B cell (primary cell): ENCODE results near the gene SNTB2. TPM values are rescaled to one million over a fixed set of nuclear protein-coding genes. Genes with fewer than 3 reads are reported as not detected.

Experiments
- ATAC-seq: fragments of 200-7000 bp; cut with Tn5 transposase; one replicate; pipeline ENCODE4 v1.10.0; 2021; ENCODE audit warnings: low read depth, mild to moderate bottlenecking, moderate number of reproducible peaks, moderate library complexity
- CTCF ChIA-PET: fragments of 350-600 bp; sonication (Branson Sonifier 250); formaldehyde crosslinking; loops from one replicate; lab custom pipeline; 2021; ENCODE audit warnings: antibody characterized with exemption, inconsistent platforms; lab: Charles Lee
- POLR2A ChIA-PET: fragments of 350-600 bp; sonication (Branson Sonifier 250); formaldehyde crosslinking; loops from one replicate; lab custom pipeline; 2021; ENCODE audit warnings: antibody characterized with exemption; lab: Charles Lee
- DNase-seq: peaks from one replicate; pipeline ENCODE4 v3.0.0; 2013
- H2AFZ ChIP-seq: 2 replicates; pipeline ENCODE4 v1.6.1; 2012; ENCODE audit warnings: mild to moderate bottlenecking, low read depth, low read length; ENCODE audit not compliant: insufficient read depth, poor library complexity, severe bottlenecking
- H3K27ac ChIP-seq, 2 donors: 1 replicate in 1 of 2; 2 replicates in 1 of 2; pipeline ENCODE4 v1.5.1; 2012 to 2013; ENCODE audit warnings: low read length in 2 of 2, mild to moderate bottlenecking in 2 of 2, moderate library complexity in 1 of 2
- H3K27me3 ChIP-seq, 4 experiments: fragments of 200-600 bp in 1 of 4; sonication (generic) in 1 of 4; replicated peaks in 1 of 4; 1 replicate in 2 of 4; 2 replicates in 2 of 4; pipeline versions ENCODE4 v1.6.1 to v1.7.0; 2013 to 2016; ENCODE audit warnings: low read length in 3 of 4, mild to moderate bottlenecking in 2 of 4, mixed read lengths in 1 of 4, moderate library complexity in 1 of 4; ENCODE audit not compliant: insufficient read depth in 4 of 4, control insufficient read depth in 3 of 4; ENCODE audit errors: control extremely low read depth in 1 of 4
- H3K36me3 ChIP-seq, 2 experiments: replicated peaks in 1 of 2; 1 replicate in 1 of 2; 2 replicates in 1 of 2; pipeline versions ENCODE4 v1.6.1 to v1.7.1; 2013; ENCODE audit warnings: low read length in 1 of 2; ENCODE audit not compliant: insufficient read depth in 2 of 2, control insufficient read depth in 1 of 2; ENCODE audit errors: control extremely low read depth in 1 of 2, extremely low read depth in 1 of 2
- H3K4me1 ChIP-seq, 2 donors: fragments of 200-600 bp in 1 of 2; sonication (generic) in 1 of 2; 1 replicate in 1 of 2; 2 replicates in 1 of 2; pipeline versions ENCODE4 v1.5.1 to v1.6.1; 2013 to 2017; ENCODE audit warnings: low read length in 2 of 2; ENCODE audit not compliant: control insufficient read depth in 2 of 2, insufficient read depth in 2 of 2
- H3K4me2 ChIP-seq: replicated peaks from 2 replicates; pipeline ENCODE3; 2012; ENCODE audit warnings: mild to moderate bottlenecking, low read depth, low read length; ENCODE audit not compliant: poor library complexity, severe bottlenecking
- H3K4me3 ChIP-seq, 5 experiments: fragments of 200-600 bp in 1 of 5; sonication (generic) in 1 of 5; 1 replicate in 3 of 5; 2 replicates in 2 of 5; pipeline versions ENCODE4 v1.5.1 to v1.7.0; 2011 to 2016; ENCODE audit warnings: low read length in 4 of 5, mild to moderate bottlenecking in 4 of 5, low read depth in 2 of 5, control low read depth in 1 of 5, moderate library complexity in 1 of 5; ENCODE audit not compliant: insufficient read depth in 1 of 5; ENCODE audit errors: control extremely low read depth in 1 of 5, extremely low read depth in 1 of 5
- H3K79me2 ChIP-seq: fragments of 200-600 bp; sonication (generic); one replicate; pipeline ENCODE4 v1.6.0; 2016; ENCODE audit warnings: low read length; ENCODE audit not compliant: control insufficient read depth, insufficient read depth
- H3K9ac ChIP-seq: fragments of 200-600 bp; sonication (generic); 2 replicates; pipeline ENCODE4 v1.6.1; 2017; ENCODE audit warnings: mild to moderate bottlenecking, low read length, moderate library complexity
- H3K9me3 ChIP-seq, 3 donors: one replicate each; pipeline versions ENCODE4 v1.6.1 to v1.7.1; 2013; ENCODE audit warnings: low read length in 2 of 3; ENCODE audit not compliant: control insufficient read depth in 2 of 3, insufficient read depth in 1 of 3; ENCODE audit errors: control extremely low read depth in 1 of 3
- H4K20me1 ChIP-seq: 2 replicates; pipeline ENCODE4 v1.6.0; 2012; ENCODE audit warnings: mild to moderate bottlenecking, low read length; ENCODE audit not compliant: insufficient read depth, control insufficient read depth, poor library complexity, severe bottlenecking
- H3K27ac Mint-ChIP-seq: one replicate; pipeline ENCODE4 v1.8.0; 2021; ENCODE audit warnings: mixed read lengths
- H3K27me3 Mint-ChIP-seq: one replicate; pipeline ENCODE4 v1.8.0; 2021; ENCODE audit warnings: mixed read lengths
- H3K4me1 Mint-ChIP-seq: one replicate; pipeline ENCODE4 v1.8.0; 2021; ENCODE audit warnings: mixed read lengths
- H3K4me3 Mint-ChIP-seq: one replicate; pipeline ENCODE4 v1.8.0; 2021; ENCODE audit warnings: mixed read lengths
- H3K9me3 Mint-ChIP-seq: one replicate; pipeline ENCODE4 v1.8.0; 2022; ENCODE audit warnings: mixed read lengths; ENCODE audit not compliant: insufficient read depth
- CTCF ChIP-seq: fragments of 200-600 bp; IDR thresholded peaks from one replicate; pipeline ENCODE4 v1.8.0; 2022; ENCODE audit warnings: antibody characterized with exemption, mild to moderate bottlenecking
- EZH2 ChIP-seq: IDR thresholded peaks from 2 replicates; pipeline ENCODE4 v1.6.1; 2012; ENCODE audit warnings: borderline replicate concordance, low read depth, mild to moderate bottlenecking, moderate library complexity, low read length; ENCODE audit not compliant: insufficient read depth, poor library complexity, severe bottlenecking
- WGBS: methylation state at CpG from one replicate; pipeline ENCODE4 v1.1.5; 2013; ENCODE audit warnings: missing lambda C conversion rate; ENCODE audit not compliant: insufficient coverage; 5-methylcytosine and 5-hydroxymethylcytosine counted together
- intact Hi-C: fragments of 100-400 bp; cut with micrococcal nuclease; formaldehyde crosslinking; loops from one replicate; pipeline ENCODE4 v1.10.0; 2022
- polyA plus RNA-seq: library from polyadenylated mRNA; depleted of rRNA; stranded (reverse); fragments of >200 nt; gene quantifications from 2 replicates; pipeline ENCODE4 v1.2.3, GENCODE V29; 2012
- total RNA-seq, 2 donors: library from RNA; stranded (reverse); fragments of 120-200 nt in 1 of 2; gene quantifications; 1 replicate in 1 of 2; 2 replicates in 1 of 2; pipeline versions ENCODE4 v1.2.3 to v1.2.4, GENCODE V29; 2013 to 2022

SNTB2 gene
- total and polyA plus RNA-seq, 2 donors (not counting 1 experiment from before 2014, with no cell fraction given), result 3.8 to 16.2 TPM

GRCh38 chr16:69311533-69312387 lies 124.8 kb downstream of the SNTB2 start:
- H3K9me3 ChIP-seq, result peaks cover 0 to 6% (median 0%) of the 10 kb centered on the region in 3 donors
- POLR2A ChIA-PET, result interaction anchor here (0.6 kb wide), 2 partner anchors 25 to 1191 kb away, joined by 5 to 9 read pairs; no protein-coding TSS in a partner anchor
- peaks cover 47% of the 10 kb centered on the region for H4K20me1 ChIP-seq
- peaks cover 10 to 23% of the 10 kb centered on the region in 2 donors for H3K4me1 ChIP-seq
- H3K9ac ChIP-seq, result peak overlapping the region; percentile 88
- DNase-seq (no peak), ATAC-seq (peak; percentile 25)
- peak overlapping the region; percentile 94 for H3K27ac Mint-ChIP-seq
- H3K79me2 ChIP-seq, result peaks cover 53% of the 10 kb centered on the region
- peaks cover 2 to 27% of the 10 kb centered on the region in 2 experiments for H3K36me3 ChIP-seq
- peak overlapping the region; percentile 99 for H3K4me3 Mint-ChIP-seq
- H3K4me1 Mint-ChIP-seq, result peaks cover 24% of the 10 kb centered on the region
- H3K27me3 ChIP-seq, result no peaks in the 10 kb centered on the region
- H3K27ac ChIP-seq, result peak overlapping the region; percentile 46 to 84
- CTCF ChIA-PET, result interaction anchor here (0.7 to 1.9 kb wide), 7 partner anchors 16 to 161 kb away, joined by 3 to 5 read pairs (median 3); partner anchors contain the start of genes COG8 and PDF
- H3K27me3 Mint-ChIP-seq, result no peaks in the 10 kb centered on the region
- peak overlapping the region; percentile 94 for H3K4me2 ChIP-seq
- 2% methylated on average over 59 of the region's 59 CpGs for WGBS
- intact Hi-C loops, result loop anchor here (1.0 to 10.0 kb wide), 7 partner anchors 16 to 777 kb away; partner anchors contain the start of genes COG8, CYB5B, NIP7 and PDF
- TF ChIP-seq EZH2, result no peak
- TF ChIP-seq CTCF, result no peak
- peak overlapping the region; percentile 84 for H2AFZ ChIP-seq
- H3K9me3 Mint-ChIP-seq, result no peaks in the 10 kb centered on the region
- H3K4me3 ChIP-seq, result peak overlapping the region; percentile 55 to 82 (median 64)
